ENCODE data around the gene MDFI. TPM values are rescaled to one million over a fixed set of nuclear protein-coding genes. Genes with fewer than 3 reads are reported as not detected.
A peak's percentile ranks its signal among the peaks of the same experiment; 100 is the strongest.

Gene MDFI
- total RNA-seq, 1 experiment from 2014 or later, result 96.4 TPM

DNA sequence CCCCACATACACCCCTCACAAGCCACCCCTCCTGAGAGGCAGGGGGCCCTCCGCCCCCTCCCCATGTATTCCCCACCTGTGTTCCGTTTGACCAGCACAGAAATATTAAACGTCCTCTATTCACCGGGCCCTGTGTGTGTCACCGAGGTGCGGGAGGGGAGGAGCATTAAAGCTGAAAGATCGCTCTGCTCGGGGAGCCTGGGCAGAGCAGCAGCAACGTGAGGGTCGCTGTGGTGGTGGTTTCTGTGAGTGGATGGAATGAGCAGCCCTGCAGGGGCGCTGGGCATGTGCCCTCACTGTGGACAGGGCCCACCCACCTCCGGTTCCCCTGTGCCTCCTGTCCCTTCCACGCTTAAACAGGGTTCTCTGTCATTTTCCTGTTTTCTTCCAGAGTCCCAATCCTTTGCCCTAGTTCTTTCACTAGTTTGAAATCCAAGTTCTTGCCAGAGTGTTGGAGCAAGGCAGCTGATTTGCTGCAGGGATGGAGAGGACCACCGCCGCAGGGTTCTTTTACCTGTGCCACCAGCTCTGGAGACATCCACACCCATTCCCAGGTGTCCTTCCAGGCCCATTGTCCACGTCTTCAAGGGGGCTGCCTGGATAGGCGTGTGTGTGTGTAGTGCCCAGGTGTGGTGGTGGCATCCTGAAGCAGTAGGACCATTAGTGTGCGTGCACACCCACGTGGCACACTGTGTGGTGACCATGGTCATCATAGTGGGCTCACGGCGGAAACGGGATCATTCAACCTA lies 37.6 kb upstream of the MDFI start:
- Histone ChIP-seq H3K4me3 (ENCODE audit: low read length) (no peak overlapping the region), H3K9ac (ENCODE audit: low read length) (no peak overlapping the region), H3K27ac (ENCODE audit: low read length) (no peak overlapping the region), H3K9me2 (replicated peaks; ENCODE audit: low read length) (no peaks in the 10 kb centered on the region), H2AFZ (ENCODE audit: low read length) (no peak overlapping the region), H3K27me3 (ENCODE audit: low read length) (no peaks in the 10 kb centered on the region), H3K4me2 (ENCODE audit: low read length) (no peak overlapping the region), H3K9me3 (ENCODE audit: low read length) (no peaks in the 10 kb centered on the region), H3F3A (ENCODE audit: low read length, unreplicated experiment) (no peaks in the 10 kb centered on the region), H4K20me1 (ENCODE audit: low read length) (no peaks in the 10 kb centered on the region), H3K79me2 (ENCODE audit: low read length) (no peaks in the 10 kb centered on the region), H3K36me3 (ENCODE audit: low read depth, low read length) (no peaks in the 10 kb centered on the region), H3K4me1 (ENCODE audit: insufficient read depth, low read length) (peaks cover 7% of the 10 kb centered on the region)
- POLR2A ChIA-PET (ENCODE audit: unreplicated experiment), result no interaction called here
- DNase-seq (no peak), ATAC-seq (no peak)
- intact Hi-C loops (cut with micrococcal nuclease), result loop anchor here (10.0 kb wide), 1 partner anchor 174 kb away; the partner anchor contains the start of gene FRS3
- TF ChIP-seq, protein P1, sequence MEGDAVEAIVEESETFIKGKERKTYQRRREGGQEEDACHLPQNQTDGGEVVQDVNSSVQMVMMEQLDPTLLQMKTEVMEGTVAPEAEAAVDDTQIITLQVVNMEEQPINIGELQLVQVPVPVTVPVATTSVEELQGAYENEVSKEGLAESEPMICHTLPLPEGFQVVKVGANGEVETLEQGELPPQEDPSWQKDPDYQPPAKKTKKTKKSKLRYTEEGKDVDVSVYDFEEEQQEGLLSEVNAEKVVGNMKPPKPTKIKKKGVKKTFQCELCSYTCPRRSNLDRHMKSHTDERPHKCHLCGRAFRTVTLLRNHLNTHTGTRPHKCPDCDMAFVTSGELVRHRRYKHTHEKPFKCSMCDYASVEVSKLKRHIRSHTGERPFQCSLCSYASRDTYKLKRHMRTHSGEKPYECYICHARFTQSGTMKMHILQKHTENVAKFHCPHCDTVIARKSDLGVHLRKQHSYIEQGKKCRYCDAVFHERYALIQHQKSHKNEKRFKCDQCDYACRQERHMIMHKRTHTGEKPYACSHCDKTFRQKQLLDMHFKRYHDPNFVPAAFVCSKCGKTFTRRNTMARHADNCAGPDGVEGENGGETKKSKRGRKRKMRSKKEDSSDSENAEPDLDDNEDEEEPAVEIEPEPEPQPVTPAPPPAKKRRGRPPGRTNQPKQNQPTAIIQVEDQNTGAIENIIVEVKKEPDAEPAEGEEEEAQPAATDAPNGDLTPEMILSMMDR (conservative IDR thresholded peaks at IDR 0.05; ENCODE audit: low read depth, low read length), result no peak
- TF ChIP-seq EZH2 (IDR thresholded peaks at IDR 0.05; ENCODE audit: low read length, unreplicated experiment) (no peak), EZH2phosphoT487 (IDR thresholded peaks at IDR 0.05; ENCODE audit: borderline replicate concordance, low read length) (no peak)
- BruUV-seq (replicated peaks), result no TSS peak
- CTCF ChIA-PET, result no interaction called here

DNA sequence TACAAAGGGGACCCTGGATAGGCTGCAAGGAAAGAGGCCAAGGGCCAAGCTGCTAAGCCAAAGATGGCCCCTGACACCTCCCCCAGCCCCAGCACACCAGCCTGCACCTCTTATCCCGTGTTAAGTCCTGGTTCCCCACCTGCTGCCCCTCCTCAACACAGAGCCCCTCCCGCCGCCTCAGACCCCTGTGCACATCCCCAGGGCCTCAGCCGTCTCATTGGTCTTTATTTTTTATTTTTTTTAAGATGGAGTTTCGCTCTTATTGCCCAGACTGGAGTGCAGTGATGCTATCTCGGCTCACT lies 37.1 kb upstream of the MDFI start:
- H3K79me2 ChIP-seq (ENCODE audit: low read length), result no peaks in the 10 kb centered on the region
- intact Hi-C loops (cut with micrococcal nuclease), result loop anchor here (10.0 kb wide), 1 partner anchor 174 kb away; the partner anchor contains the start of gene FRS3
- no peaks in the 10 kb centered on the region for H3K27me3 ChIP-seq (ENCODE audit: low read length)
- H4K20me1 ChIP-seq (ENCODE audit: low read length), result no peaks in the 10 kb centered on the region
- TF ChIP-seq EZH2 (IDR thresholded peaks at IDR 0.05; ENCODE audit: low read length, unreplicated experiment) (no peak), EZH2phosphoT487 (IDR thresholded peaks at IDR 0.05; ENCODE audit: borderline replicate concordance, low read length) (no peak)
- TF ChIP-seq, protein P1 (conservative IDR thresholded peaks at IDR 0.05; ENCODE audit: low read depth, low read length), result no peak
- no peaks in the 10 kb centered on the region for H3K9me2 ChIP-seq (replicated peaks; ENCODE audit: low read length)
- peaks cover 7% of the 10 kb centered on the region for H3K4me1 ChIP-seq (ENCODE audit: insufficient read depth, low read length)
- H3K9ac ChIP-seq (ENCODE audit: low read length), result no peak overlapping the region
- no peak overlapping the region for H2AFZ ChIP-seq (ENCODE audit: low read length)
- H3K9me3 ChIP-seq (ENCODE audit: low read length), result no peaks in the 10 kb centered on the region
- no peak overlapping the region for H3K4me3 ChIP-seq (ENCODE audit: low read length)
- POLR2A ChIA-PET (ENCODE audit: unreplicated experiment), result no interaction called here
- no peaks in the 10 kb centered on the region for H3F3A ChIP-seq (ENCODE audit: low read length, unreplicated experiment)
- BruUV-seq (replicated peaks), result no TSS peak
- DNase-seq (no peak), ATAC-seq (no peak)
- H3K27ac ChIP-seq (ENCODE audit: low read length), result no peak overlapping the region
- CTCF ChIA-PET, result no interaction called here
- H3K4me2 ChIP-seq (ENCODE audit: low read length), result no peak overlapping the region
- H3K36me3 ChIP-seq (ENCODE audit: low read depth, low read length), result no peaks in the 10 kb centered on the region

DNA sequence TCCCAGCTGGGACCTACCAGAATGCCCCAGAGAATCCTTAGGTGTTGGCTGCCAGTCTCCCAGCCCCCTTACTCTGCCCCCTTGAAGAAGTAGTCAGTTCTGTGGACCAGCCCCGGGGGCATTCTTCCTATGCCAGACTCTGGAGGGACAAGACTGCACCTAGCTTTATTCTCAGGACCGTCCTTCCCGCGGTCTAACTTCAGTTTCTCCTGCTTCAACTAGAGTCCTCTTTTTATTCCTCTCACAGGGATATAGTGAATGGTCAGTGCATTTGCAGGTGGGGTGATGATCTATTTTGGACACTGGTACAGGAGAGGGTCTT lies 35.9 kb upstream of the MDFI start:
- TF ChIP-seq, protein P1 (conservative IDR thresholded peaks at IDR 0.05; ENCODE audit: low read depth, low read length), result no peak
- TF ChIP-seq EZH2 (IDR thresholded peaks at IDR 0.05; ENCODE audit: low read length, unreplicated experiment) (no peak), EZH2phosphoT487 (IDR thresholded peaks at IDR 0.05; ENCODE audit: borderline replicate concordance, low read length) (no peak)
- Histone ChIP-seq H3F3A (ENCODE audit: low read length, unreplicated experiment) (no peaks in the 10 kb centered on the region), H3K9ac (ENCODE audit: low read length) (no peak overlapping the region), H3K27ac (ENCODE audit: low read length) (no peak overlapping the region), H3K36me3 (ENCODE audit: low read depth, low read length) (no peaks in the 10 kb centered on the region), H3K27me3 (ENCODE audit: low read length) (no peaks in the 10 kb centered on the region), H3K4me1 (ENCODE audit: insufficient read depth, low read length) (peaks cover 7% of the 10 kb centered on the region), H4K20me1 (ENCODE audit: low read length) (no peaks in the 10 kb centered on the region), H3K9me2 (replicated peaks; ENCODE audit: low read length) (no peaks in the 10 kb centered on the region), H3K4me3 (ENCODE audit: low read length) (no peak overlapping the region), H3K79me2 (ENCODE audit: low read length) (no peaks in the 10 kb centered on the region), H3K4me2 (ENCODE audit: low read length) (peak overlapping the region; percentile 77; the same call in 1 of the 2 replicates), H3K9me3 (ENCODE audit: low read length) (no peaks in the 10 kb centered on the region), H2AFZ (ENCODE audit: low read length) (peak overlapping the region; percentile 75; the same call in 1 of the 2 replicates)
- ATAC-seq, result no peak
- no TSS peak for BruUV-seq (replicated peaks)
- DNase-seq, result no peak
- ChIA-PET POLR2A (ENCODE audit: unreplicated experiment) (interaction anchor here (0.6 to 0.7 kb wide), 2 partner anchors 16 to 35 kb away, joined by 3 to 6 read pairs; no protein-coding TSS in a partner anchor), CTCF (interaction anchor here (0.6 to 1.8 kb wide), 4 partner anchors 34 to 234 kb away, joined by 3 to 12 read pairs (median 10); no protein-coding TSS in a partner anchor)
- intact Hi-C loops (cut with micrococcal nuclease), result loop anchor here (10.0 kb wide), 1 partner anchor 172 kb away; the partner anchor contains the start of gene FRS3

Data from PC-3 (cell line).